HEK293 (cell line): ENCODE results near the gene SLC35E3.

Experiments used
- MYNN ChIP-seq: fragments of 450-650 bp; formaldehyde crosslinking; IDR thresholded peaks from 2 replicates; pipeline ENCODE4 v1.5.1; 2016; ENCODE audit warnings: missing biosample characterization, missing genetic modification characterization, borderline replicate concordance
- YY2 ChIP-seq: fragments of 450-650 bp; formaldehyde crosslinking; IDR thresholded peaks from 2 replicates; pipeline ENCODE4 v1.5.1; 2016; ENCODE audit warnings: missing biosample characterization, missing genetic modification characterization
- ZNF146 ChIP-seq: fragments of 450-650 bp; formaldehyde crosslinking; IDR thresholded peaks from 2 replicates; pipeline ENCODE4 v1.5.1; 2016; ENCODE audit warnings: missing biosample characterization, missing genetic modification characterization
- ZNF23 ChIP-seq: fragments of 450-650 bp; formaldehyde crosslinking; IDR thresholded peaks from 2 replicates; pipeline ENCODE4 v1.5.1; 2016; ENCODE audit warnings: missing biosample characterization, missing genetic modification characterization, borderline replicate concordance
- ZNF274 ChIP-seq, 2 experiments: fragments of 200-500 bp in 1 of 2; fragments of 450-650 bp in 1 of 2; sonication (Bioruptor generic) in 1 of 2; formaldehyde crosslinking in 1 of 2; IDR thresholded peaks; 2 replicates each; pipeline versions ENCODE4 v1.5.1 to v1.6.1; 2014 to 2016; ENCODE audit warnings: borderline replicate concordance in 1 of 2, inconsistent platforms in 1 of 2, low read length in 1 of 2, missing biosample characterization in 1 of 2, missing genetic modification characterization in 1 of 2
- ZNF514 ChIP-seq: fragments of 450-650 bp; formaldehyde crosslinking; IDR thresholded peaks from 2 replicates; pipeline ENCODE4 v1.5.1; 2016; ENCODE audit warnings: missing biosample characterization, missing genetic modification characterization
- TF ChIP-seq, protein P1 (sequence below): fragments of 450-650 bp; formaldehyde crosslinking; IDR thresholded peaks from 2 replicates; pipeline ENCODE4 v1.5.1; 2016; ENCODE audit warnings: missing biosample characterization, missing genetic modification characterization
- TF ChIP-seq, protein P2 (sequence below): fragments of 450-650 bp; formaldehyde crosslinking; IDR thresholded peaks from 2 replicates; pipeline ENCODE4 v1.5.1; 2017; ENCODE audit warnings: missing biosample characterization, missing genetic modification characterization
- TF ChIP-seq, protein P3 (sequence below): fragments of 450-650 bp; formaldehyde crosslinking; IDR thresholded peaks from 2 replicates; pipeline ENCODE4 v1.5.1; 2016; ENCODE audit warnings: missing biosample characterization, missing genetic modification characterization, low read depth
- TF ChIP-seq, protein P4 (sequence below): fragments of 450-650 bp; formaldehyde crosslinking; IDR thresholded peaks from 2 replicates; pipeline ENCODE4 v1.5.1; 2016; ENCODE audit warnings: missing biosample characterization, missing genetic modification characterization

DNA sequence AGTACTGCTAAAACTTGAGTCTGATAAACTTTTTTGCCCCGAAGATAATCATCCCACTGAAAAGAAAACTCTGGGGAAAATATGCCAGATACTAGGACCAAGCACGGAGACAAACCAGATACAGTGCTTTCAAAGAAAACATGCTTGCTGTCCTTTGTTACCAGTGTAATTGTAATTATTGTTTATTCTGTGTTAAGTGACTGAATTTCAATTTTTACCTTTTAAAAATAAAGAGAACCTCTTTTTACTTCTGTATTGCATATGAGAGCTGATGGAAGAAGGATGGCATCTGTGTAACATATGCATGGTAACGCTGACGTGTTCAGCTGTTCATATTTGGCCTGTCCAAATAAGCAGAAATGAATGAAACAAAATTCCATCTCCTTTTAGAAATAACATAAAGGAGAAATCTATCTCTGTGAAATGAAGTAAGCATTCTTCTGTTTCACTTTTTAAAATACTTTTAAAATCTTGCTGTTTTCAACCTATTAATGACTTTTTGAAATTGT, 22.5 kb downstream of the SLC35E3 start:
- TF ChIP-seq, protein P1, sequence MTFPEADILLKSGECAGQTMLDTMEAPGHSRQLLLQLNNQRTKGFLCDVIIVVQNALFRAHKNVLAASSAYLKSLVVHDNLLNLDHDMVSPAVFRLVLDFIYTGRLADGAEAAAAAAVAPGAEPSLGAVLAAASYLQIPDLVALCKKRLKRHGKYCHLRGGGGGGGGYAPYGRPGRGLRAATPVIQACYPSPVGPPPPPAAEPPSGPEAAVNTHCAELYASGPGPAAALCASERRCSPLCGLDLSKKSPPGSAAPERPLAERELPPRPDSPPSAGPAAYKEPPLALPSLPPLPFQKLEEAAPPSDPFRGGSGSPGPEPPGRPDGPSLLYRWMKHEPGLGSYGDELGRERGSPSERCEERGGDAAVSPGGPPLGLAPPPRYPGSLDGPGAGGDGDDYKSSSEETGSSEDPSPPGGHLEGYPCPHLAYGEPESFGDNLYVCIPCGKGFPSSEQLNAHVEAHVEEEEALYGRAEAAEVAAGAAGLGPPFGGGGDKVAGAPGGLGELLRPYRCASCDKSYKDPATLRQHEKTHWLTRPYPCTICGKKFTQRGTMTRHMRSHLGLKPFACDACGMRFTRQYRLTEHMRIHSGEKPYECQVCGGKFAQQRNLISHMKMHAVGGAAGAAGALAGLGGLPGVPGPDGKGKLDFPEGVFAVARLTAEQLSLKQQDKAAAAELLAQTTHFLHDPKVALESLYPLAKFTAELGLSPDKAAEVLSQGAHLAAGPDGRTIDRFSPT (tag by site-specific recombination) = no peak
- TF ChIP-seq YY2 (tag by site-specific recombination) (no peak), MYNN (no peak), ZNF23 (tag by site-specific recombination) (no peak), ZNF146 (tag by site-specific recombination) (no peak), ZNF514 (tag by site-specific recombination) (no peak), ZNF274 (IDR thresholded peaks at IDR 0.05; ENCODE audit: low read length) (no peak), ZNF274 (tag by site-specific recombination; IDR thresholded peaks at IDR 0.05; ENCODE audit: borderline replicate concordance) (no peak)
- TF ChIP-seq, protein P2, sequence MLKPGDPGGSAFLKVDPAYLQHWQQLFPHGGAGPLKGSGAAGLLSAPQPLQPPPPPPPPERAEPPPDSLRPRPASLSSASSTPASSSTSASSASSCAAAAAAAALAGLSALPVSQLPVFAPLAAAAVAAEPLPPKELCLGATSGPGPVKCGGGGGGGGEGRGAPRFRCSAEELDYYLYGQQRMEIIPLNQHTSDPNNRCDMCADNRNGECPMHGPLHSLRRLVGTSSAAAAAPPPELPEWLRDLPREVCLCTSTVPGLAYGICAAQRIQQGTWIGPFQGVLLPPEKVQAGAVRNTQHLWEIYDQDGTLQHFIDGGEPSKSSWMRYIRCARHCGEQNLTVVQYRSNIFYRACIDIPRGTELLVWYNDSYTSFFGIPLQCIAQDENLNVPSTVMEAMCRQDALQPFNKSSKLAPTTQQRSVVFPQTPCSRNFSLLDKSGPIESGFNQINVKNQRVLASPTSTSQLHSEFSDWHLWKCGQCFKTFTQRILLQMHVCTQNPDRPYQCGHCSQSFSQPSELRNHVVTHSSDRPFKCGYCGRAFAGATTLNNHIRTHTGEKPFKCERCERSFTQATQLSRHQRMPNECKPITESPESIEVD = no peak
- TF ChIP-seq, protein P3, sequence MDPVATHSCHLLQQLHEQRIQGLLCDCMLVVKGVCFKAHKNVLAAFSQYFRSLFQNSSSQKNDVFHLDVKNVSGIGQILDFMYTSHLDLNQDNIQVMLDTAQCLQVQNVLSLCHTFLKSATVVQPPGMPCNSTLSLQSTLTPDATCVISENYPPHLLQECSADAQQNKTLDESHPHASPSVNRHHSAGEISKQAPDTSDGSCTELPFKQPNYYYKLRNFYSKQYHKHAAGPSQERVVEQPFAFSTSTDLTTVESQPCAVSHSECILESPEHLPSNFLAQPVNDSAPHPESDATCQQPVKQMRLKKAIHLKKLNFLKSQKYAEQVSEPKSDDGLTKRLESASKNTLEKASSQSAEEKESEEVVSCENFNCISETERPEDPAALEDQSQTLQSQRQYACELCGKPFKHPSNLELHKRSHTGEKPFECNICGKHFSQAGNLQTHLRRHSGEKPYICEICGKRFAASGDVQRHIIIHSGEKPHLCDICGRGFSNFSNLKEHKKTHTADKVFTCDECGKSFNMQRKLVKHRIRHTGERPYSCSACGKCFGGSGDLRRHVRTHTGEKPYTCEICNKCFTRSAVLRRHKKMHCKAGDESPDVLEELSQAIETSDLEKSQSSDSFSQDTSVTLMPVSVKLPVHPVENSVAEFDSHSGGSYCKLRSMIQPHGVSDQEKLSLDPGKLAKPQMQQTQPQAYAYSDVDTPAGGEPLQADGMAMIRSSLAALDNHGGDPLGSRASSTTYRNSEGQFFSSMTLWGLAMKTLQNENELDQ (tag by site-specific recombination) = no peak
- TF ChIP-seq, protein P4, sequence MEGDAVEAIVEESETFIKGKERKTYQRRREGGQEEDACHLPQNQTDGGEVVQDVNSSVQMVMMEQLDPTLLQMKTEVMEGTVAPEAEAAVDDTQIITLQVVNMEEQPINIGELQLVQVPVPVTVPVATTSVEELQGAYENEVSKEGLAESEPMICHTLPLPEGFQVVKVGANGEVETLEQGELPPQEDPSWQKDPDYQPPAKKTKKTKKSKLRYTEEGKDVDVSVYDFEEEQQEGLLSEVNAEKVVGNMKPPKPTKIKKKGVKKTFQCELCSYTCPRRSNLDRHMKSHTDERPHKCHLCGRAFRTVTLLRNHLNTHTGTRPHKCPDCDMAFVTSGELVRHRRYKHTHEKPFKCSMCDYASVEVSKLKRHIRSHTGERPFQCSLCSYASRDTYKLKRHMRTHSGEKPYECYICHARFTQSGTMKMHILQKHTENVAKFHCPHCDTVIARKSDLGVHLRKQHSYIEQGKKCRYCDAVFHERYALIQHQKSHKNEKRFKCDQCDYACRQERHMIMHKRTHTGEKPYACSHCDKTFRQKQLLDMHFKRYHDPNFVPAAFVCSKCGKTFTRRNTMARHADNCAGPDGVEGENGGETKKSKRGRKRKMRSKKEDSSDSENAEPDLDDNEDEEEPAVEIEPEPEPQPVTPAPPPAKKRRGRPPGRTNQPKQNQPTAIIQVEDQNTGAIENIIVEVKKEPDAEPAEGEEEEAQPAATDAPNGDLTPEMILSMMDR (tag by site-specific recombination) = no peak
